RKO (cell line): Measurements from ENCODE around the gene DMRTA1.
"Not testable (repeated sequence)": the region's sequence is repeated elsewhere in the genome, so short reads cannot be mapped to it uniquely, and the experiment has no call there.

Experiments used
- DNase-seq: peaks from one replicate; pipeline ENCODE4 v3.0.0-alpha.2; 2016; ENCODE audit warnings: low spot score

Gene DMRTA1

DNA sequence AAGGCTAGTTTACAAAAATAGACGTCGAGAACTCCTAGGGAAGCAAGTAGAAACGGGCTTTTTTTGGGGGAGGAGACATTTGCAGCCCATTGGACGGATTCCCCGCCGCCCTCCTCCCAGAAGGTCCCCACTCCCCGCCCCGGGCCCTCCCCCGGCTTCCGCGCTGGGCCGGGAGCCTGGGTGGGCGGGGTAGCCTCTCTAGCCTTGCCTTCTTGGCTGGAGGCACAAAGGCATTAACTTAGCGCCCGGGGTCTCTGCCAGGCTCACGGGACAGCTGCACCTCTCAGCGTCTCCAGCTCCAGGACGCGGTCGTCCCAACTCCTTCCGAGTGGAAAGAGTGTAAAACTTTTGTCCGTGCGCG is at the start of gene DMRTA1:
DMRTA1 (plus strand) TSS at position 236 of the 361 bp plus-strand sequence. CDS start 242 bp downstream, outside the sequence.
- DNase-seq = no peak

DNA sequence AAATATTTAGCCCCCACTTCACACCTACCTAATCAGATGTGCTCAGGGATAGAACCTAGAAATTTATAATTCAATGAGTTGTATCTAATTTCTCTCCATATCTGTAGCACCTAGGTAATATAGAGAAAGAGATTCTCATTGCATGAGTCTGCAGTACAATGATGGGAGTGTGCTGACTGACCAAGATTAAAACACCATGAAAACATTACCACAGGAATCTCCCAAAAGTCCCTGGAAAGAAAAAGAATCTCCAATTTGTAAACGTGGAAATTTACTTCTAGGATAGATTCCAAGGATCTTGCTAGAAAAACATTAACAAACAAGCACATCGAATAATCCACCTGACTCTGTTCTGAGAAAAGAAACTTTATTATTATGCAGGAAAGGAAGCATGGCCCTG is 45.0 kb upstream of the DMRTA1 start:
- no peak for DNase-seq

DNA sequence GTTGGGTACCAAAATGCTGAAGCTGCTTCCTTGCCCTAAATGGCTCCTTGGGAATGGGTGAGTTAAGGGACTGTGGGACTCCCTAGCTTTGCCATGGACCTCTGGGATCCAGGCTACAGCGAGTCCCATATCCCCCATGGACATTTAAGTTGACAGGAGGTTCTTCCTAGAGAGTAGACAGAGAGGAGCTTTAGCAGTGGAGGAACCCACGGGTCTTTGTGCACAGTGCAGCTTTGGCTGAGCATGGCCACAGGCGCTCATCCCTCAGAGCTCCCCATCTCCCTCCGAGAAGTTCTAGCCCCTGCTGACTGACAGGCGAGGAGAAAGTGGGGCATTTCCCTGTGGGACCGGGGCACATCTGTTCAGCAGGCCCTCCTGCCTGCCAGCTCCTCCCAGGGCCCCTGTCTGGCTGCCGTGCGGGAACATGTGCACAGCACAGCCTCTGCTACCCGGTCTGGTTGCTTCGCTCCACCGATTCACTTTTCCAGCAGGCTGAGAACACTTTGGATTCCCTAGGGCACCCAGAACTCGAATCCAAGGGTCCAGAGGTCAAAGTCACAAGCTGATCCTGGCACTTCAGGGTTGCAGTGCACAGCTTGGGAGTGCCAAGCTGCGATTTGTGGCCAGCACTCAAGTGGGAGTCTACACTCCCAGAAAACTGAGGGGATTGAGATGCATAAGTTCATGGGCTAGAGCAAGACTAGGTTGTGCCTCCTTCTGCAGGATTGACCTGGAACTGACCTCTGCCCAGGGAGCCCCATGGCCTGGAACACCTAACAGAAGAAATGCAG is 40.6 kb upstream of the DMRTA1 start:
- no peak for DNase-seq

DNA sequence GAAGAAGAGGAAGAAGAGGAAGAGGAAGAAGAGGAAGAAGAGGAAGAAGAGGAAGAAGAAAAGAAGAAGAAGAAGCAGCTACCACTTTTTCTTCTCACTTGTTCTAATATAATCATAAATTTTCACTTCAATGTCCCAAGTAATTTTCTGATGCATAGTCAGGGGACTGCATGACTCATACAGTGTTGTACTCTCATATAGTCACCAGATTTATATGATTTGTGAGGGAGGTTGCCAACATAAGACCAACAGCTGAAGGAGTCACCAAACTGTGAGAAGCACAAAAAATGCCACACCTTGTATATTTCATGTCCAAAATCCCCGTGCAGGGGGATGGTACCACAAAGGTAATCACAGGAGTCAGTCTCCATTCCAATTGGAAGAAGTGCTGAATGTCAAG is 32.7 kb upstream of the DMRTA1 start:
- peak; percentile 84 for DNase-seq

DNA sequence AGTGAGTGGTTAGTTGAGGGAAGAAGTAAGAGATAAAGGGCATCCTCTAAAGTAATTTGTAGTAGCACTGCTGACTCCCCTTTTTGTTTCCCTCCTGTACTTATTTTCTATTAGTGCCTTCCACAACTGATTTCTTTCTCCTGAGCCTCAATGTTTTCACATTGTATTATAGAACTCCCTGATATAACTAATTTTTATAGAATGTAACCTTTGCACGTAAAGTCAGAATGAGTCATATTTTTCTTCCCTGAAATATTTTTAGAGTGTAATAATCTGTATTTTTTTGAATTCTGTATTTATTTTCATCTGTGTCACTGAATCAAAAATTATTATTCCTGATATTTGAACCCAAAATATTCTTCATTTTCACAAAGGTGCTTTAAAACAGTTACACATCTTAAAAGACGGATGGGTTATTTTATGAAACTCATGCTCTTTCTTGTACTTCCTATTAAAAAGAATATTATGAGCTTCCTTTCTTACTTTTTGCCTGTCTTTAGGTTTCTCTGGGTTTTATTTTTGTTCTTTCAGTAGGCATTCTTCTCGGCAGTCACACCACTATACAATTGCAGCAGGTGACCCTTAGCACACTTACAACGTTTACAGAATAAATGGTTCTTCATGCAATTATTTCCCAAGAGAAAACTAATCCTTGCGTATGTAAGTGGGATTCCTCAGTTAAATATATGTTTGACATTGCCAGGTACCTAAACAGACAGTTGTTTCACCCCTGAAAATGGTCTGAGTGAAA is 30.5 kb upstream of the DMRTA1 start:
- no peak for DNase-seq

- no peak for DNase-seq
These were observed 29.9 kb upstream of the DMRTA1 start for GRCh38 chr9:22416692-22417060.

- DNase-seq = no peak
These were observed 23.1 kb upstream of the DMRTA1 start for GRCh38 chr9:22423566-22423965.

- no peak for DNase-seq
These were observed 22.0 kb upstream of the DMRTA1 start for GRCh38 chr9:22424616-22425015.

GRCh38 chr9:22425551-22425950 is 21.1 kb upstream of the DMRTA1 start:
- DNase-seq = no peak

DNA sequence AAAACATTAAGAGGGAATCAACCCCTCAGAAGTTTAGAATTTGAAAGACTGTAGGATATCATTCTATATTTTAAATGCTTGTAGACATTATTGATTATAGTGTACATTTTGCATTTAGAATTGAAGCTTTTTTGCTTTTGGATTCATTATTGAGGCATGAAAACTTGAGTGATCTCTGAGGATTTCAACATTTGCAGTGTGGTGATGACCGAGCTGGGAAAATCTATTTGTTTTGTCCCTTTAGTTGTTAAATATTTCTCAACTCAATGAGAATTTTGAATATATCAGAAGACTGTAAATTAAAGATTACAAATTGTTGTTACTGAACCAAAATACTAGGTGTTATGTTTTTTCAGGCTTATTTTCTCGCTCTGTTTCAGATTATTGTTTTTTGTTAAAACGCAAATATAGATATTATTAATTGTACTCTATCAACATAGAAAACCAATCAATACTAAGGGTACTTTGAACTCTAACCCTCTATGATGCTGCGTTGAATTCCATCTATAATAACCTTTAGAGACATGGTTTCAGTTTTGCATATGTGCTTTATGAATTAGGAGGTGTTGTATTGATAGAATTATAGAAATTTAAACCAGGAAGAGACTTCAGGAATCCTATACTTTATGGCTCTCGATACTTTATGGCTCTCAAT is 19.3 kb upstream of the DMRTA1 start:
- no peak for DNase-seq

DNA sequence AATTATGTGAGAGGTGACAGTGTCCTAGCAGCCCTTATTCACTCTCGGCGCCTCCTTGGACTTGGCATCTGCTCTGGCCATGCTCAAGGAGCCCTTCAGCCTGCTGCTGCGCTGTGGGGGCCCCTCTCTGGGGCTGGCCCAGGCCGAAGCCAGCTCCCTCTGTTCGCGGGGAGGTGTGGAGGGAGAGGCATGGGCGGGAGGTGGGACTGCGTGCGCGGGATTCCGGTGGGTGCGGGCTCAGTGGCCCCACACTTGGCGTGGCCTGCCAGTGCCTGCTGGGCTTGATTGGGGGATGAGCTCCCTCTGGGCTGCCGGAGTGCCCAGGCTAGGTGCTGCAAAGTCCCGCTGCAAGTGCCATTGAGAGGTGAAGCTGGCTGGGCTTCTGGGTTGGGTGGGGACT is 12.9 kb upstream of the DMRTA1 start:
- DNase-seq = no peak

- DNase-seq = not testable (repeated sequence)
These were observed 11.4 kb upstream of the DMRTA1 start for GRCh38 chr9:22435252-22435651.

- not testable (repeated sequence) for DNase-seq
These were observed 9.1 kb upstream of the DMRTA1 start for GRCh38 chr9:22437461-22438067.

DNA sequence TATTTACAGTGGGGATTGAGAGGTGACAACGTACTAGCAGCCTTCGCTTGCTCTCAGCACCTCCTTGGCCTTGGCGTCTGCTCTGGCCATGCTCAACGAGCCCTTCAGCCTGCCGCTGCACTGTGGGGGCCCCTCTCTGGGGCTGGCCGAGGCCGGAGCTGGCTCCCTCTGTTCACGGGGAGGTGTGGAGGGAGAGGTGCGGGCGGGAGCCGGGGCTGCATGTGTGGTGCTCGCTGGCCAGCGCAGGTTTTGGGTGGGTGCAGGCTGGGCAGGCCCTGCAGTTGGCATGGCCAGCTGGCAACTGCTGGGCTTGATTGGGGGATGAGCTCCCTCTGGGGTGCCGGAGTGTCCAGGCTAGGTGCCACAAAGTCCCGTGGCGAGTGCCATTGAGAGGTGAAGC is 5.8 kb upstream of the DMRTA1 start:
- no peak for DNase-seq

DNA sequence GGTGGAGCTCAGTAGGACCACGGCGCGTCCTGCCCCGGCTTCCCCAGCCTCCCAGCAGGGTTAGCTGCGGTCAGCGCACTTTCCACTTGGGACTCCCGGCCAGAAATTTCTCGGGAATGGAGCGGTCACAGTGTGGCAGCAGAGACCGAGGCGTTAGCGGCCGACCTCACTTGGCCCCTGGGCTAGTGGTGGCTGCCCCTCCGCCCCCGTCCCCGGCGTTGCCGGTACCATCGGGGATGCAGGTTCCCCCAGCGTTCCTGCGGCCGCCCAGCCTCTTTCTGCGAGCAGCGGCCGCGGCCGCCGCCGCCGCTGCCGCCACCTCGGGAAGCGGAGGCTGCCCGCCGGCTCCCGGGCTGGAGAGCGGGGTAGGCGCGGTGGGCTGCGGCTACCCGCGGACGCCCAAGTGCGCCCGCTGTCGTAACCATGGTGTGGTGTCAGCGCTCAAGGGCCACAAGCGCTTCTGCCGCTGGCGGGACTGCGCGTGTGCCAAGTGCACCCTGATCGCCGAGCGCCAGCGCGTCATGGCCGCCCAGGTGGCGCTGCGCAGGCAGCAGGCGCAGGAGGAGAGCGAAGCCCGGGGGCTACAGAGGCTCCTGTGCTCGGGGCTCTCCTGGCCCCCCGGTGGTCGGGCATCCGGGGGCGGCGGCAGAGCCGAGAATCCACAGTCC is 460 bp downstream of the DMRTA1 start:
- no peak for DNase-seq

DNA sequence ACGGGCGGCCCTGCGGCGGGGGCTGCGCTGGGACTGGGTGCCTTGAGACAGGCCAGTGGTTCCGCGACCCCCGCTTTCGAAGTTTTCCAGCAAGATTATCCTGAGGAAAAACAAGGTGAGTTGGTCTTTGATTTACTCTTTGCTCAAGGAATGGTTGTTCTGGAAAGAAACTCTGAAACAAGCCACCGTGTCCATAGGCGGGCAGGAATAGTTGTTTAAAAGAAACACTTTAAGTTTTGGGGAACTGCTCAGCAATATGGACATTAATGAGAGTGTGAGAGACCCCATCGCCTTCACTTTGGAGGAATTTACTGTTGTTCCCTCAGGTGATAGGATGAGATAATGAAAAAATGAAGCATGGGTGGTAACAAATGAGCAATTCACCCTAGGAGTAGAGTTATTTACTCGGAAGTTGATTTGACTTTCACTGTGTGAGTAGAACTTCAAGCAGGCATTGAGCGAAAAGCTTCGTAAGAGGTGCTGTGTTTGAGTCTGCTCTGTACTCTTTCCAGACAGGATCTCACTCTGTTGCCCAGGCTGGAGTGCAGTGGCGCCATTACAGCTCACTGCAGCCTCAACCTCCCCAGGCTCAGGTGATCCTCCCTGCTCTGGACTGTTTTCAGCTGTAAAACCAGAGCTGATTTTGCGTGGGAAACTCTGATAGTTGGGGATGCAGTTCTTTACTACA is 1.1 kb downstream of the DMRTA1 start:
- DNase-seq = no peak

DNA sequence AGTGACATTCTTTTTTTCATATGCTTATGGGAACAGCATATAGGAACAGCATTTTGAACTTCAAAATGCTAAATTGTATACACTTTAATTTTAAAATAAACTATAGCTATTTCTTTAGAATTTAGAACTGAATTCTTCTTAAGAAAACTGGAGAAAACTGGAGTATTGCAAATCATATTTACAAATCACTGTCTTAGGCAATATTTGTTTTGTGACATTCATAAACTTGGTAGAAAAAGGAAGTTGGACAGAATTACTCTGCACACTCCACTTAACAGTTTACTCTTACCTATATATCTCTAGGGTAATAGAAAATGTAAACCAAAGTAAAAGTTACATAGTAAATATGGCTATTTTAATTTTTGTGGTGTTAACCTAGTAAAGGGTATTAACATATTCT is 3.1 kb downstream of the DMRTA1 start:
- no peak for DNase-seq

GRCh38 chr9:22452415-22453010 is 5.9 kb downstream of the DMRTA1 start:
- peak; percentile 58 for DNase-seq

DNA sequence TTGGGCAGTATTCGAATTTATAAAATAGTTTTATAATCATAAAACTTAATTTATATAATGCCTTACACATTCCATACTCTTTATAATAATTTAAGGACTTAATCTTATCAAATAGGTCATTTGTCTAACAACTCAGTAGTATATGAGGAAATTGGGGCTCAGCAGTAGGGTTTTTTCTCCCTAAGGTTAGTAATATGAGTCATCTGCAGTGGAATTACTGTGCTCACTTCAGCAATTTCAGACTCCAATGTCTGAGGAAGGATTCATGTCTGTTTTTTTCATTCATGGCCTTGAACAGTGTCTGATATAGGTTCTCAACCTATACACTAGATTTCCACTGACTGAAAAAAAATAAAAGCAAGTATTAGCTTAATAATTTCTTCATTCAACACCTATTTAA is 7.4 kb downstream of the DMRTA1 start:
- DNase-seq = peak; percentile 30

GRCh38 chr9:22455181-22455580 is 8.6 kb downstream of the DMRTA1 start:
- no peak for DNase-seq

- DNase-seq = no peak
These were observed 10.8 kb downstream of the DMRTA1 start for GRCh38 chr9:22457448-22457847.
